Measurements from ENCODE around the gene DCAF8L2.
"Not testable (repeated sequence)": the region's sequence is repeated elsewhere in the genome, so short reads cannot be mapped to it uniquely, and the experiment has no call there.

Gene DCAF8L2

DNA sequence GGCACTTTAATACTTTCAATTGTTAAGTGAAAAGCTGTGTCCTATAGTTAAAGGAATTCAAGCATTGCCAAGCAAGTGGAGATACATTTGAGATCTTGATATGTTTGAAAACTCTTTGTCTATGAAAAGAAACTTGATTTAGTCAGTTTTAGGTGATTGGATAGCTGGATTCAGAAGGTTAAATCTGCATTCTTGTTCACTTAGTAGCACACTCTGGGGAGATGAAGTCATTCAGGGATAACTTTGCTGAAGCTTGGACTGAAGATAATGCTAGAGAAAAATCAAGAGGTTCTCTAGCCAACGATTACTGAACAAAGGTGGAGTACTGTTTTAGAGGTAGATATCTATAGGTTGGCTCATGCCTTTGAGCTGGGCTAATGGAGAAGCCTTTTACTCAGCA, 90.6 kb downstream of the DCAF8L2 start:
- no peak for DNase-seq

DNA sequence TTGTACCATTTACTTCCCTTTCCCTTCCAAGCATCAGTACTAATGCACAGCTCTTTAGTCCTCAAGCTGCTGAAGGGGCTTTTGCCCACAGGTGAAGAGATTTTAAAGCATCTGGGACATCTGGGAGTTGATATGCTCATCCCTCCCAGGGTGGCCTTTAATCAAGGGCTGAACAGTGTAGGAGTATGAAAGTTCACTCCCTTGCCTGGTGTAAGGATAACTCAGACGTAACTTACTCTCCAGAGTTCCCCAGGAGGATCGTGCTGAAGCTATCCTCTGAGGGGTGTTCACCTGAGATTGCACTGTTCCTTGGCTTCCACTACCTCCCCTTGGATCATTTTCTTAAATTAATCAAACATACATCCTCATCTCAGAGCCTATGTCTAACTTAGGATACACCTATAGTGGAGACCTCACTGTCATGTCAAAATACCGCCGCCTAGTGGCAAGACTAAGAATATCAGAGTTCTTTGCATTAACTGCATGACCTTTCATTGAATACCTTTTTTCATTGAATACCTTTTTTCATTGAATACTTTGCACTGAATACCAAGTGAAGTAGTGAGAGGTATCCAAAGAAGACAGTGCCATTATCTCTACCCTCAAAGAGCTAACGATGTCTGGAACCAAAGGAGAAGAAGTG, 93.5 kb downstream of the DCAF8L2 start:
- DNase-seq = not testable (repeated sequence)

DNA sequence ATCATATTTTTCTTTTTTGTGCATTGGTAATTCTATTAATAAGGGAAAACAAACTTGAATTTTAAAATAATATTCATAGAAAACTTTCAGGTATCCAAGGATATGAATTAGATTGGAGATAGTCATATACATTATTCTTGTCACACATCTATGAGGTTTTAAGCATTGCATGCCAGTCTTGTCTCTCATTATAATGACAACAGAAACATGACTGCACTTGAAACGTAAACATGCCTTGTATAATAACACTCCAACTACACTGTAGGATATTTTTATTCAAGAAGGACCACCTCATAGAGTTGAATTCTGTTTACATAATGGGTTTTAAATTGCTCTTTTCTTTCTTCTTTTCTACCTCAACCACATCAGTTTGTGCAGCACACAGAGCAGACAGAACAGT, 104.5 kb downstream of the DCAF8L2 start:
- DNase-seq = no peak

DNA sequence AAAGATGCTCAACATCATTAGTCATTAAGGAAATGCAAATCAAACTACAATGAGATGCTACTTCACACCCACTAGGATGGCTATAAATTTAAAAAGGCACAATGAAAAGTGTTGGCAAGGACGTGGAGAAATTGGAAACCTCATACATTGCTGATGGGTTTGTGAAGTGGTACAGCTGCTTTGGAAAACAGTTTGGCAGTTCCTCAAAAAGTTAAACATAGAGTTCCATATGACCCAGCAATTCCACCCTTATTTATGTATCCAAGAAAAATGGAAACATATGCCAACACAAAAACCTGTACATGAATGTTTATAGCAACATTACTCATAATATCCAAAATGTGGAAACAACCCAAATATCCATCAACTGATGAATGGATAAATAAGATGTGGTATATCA, 116.4 kb downstream of the DCAF8L2 start:
- no peak for DNase-seq

DNA sequence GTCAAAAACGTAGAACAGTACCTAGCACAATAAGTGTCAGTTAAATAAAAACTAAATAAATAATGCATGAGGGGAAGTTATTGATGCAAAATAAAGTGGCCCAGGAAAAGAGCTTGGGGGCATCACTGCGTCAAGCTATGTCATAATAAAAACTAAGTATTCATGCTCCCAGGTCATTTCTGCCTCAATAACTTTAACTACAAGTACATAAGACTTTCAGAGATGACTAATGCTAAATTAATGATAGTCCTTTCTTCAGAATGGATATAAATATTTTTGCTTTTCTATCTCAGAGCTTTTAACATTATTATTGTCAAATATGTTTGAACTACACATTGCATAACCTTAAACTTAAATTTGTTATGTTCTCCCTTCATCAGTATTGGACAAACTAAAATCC, 125.5 kb downstream of the DCAF8L2 start:
- DNase-seq = no peak

DNA sequence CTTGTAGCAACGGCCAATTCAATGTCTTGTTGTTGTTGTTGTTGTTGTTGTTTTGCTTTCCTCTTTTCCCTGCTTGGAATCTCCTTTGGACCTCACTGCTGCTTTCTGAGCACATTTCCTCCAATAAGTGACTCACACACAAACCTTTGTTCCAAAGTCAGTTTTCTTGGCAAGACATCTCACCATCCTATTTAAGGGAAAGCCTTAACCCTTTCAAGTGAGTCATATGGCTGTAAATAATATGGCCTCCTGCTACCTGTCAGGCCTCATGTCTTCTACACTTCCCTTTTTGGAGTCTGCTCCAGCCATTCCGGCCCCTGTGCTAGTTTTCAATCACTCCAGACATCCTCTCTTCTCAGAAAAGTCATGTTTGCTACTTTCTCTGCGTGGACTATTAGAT, 138.1 kb downstream of the DCAF8L2 start:
- no peak for DNase-seq

DNA sequence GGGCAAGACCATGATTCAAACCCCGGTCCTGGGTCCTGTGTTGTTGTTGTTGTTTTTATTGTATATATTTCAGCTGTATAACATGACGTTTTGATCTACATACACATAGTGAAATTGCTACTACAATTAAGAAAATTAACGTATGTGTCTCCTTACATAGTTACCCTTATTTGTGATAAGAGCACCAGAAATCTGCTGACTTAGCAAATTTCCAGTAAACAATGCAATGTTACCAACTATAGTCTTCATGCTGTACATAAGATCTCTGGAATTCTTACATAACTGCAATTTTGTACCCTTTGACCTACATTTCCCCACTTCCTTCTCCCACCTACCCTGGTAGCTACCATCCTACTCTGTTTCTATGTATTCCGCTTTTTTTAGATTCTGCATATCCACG, 141.8 kb downstream of the DCAF8L2 start:
- no peak for DNase-seq

DNA sequence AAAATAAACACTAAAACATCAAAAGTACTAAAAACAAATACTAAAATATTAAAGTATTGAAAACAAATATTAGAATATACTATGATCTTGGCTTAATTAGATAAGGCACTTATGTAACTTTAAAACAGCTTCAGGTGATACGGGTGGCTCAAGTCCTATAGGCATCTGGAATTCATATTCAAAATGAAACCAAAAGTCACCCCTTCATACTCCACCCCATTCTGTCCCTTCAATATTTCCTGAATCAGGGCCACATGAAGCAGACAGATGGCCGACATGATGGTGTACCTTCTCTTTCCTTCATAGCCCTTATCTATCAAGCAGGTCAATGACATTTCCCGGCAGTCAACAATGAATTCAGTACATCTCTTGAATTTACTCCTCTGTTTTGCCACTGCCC, 145.8 kb downstream of the DCAF8L2 start:
- no peak for DNase-seq

DNA sequence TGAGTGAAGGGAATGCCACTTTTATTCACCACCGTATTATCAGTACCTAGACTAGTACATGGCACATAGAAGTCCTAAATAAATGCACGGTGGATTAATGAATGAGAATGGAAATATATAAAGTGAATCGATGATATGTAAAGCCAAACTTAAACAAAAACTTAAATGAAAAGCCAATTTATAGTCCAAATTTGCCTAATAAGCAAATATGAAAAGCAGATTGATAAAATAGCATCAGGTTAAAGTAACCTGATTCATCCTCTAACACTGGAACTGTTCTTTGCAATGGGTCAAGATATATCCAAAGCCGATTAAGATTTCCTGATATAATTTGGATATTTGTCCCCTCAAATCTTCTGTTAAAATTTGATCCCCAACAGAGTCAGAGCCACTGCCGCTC, 150.8 kb downstream of the DCAF8L2 start:
- no peak for DNase-seq

DNA sequence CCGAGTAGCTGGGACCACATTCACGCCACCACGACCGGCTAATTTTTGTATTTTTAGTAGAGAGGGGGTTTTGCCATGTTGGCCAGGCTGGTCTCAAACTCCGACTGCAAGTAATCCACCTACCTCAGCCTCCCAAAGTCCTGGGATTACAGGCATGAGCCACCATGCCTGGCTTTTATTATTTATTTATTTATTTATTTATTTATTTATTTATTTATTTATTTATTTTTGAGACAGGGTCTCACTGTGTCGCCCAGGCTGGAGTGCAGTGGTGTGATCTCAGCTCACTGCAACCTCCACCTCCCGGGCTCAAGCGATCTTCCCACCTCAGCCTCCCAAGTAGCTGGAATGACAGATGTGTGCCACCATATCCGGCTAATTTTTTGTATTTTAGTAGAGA, 153.4 kb downstream of the DCAF8L2 start:
- not testable (repeated sequence) for DNase-seq

DNA sequence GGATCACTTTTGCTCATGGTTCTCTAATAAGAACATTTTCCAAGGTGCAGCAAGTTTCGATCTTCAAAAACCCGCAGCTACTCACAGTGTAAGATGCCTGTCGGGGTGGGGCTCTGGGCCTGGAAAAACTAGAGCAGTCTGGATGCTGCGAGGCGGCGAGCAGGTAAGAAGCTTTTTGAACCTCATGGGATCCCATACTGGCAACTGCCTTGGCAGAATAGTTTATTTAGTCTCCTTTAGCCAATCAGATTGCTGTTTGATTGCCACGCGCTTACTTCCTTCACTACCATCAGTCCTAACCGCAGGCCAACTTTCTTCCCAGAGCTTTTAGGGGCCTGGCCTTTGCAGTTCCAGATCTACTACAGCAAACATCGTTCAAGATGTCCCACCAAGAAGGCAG, 156.4 kb downstream of the DCAF8L2 start:
- DNase-seq = no peak

DNA sequence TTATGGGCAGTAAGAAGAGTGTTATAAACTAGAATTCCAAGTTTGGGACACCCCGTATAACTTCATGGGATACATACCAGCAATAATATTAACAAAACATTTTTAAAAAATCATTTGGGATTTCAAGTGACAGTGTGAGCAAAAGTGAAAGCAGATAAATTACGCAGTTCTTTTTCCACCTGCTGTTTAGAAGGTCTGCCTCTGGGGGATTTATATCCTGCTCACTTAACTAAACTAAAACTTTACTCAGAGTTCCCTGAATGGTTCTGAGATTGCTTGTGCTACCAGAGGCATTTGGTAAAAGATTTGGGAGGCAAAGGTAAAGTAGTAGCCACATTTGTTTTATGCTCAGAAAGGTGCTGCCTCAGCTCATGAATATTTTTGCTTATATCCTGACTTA, 160.2 kb downstream of the DCAF8L2 start:
- DNase-seq = not testable (repeated sequence)

DNA sequence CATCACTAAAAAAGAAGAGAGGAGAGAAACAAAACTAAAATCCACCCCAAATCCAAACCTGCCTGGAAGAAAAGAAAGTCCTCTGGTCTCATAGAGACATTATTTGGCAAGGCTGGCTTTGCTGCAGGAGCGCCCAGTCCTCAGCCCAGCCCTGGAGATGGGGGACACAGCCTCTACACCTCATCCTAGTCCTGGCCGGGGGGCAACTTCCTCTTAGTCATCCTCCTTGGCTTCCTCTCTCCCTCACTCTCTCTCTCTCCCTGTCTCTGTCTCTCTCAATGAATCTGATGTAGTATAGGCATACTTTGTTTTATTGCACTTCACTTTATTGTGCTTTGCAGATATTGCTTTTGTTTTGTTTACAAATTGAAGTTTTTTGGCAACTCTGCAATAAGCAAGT, 161.8 kb downstream of the DCAF8L2 start:
- no peak for DNase-seq

DNA sequence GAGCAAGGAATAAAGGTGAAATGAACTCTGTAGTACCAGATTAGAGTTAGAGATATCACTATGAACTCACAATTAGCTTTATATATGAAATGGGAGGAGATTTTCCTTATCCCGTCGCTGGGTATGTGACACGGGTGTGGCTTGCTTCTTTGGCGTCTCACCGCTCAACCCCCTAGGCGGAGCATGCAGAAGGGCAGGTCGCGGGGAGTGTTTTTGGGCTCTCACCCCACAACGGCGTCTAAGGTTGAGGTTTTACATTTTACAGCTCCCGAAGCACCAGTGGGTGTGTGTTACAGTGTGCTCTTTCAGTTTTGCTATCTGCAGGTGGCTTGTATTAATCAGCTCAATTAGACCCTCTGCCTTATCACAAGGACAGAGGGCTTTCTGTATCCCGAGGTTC, 175.6 kb downstream of the DCAF8L2 start:
- DNase-seq = no peak

DNA sequence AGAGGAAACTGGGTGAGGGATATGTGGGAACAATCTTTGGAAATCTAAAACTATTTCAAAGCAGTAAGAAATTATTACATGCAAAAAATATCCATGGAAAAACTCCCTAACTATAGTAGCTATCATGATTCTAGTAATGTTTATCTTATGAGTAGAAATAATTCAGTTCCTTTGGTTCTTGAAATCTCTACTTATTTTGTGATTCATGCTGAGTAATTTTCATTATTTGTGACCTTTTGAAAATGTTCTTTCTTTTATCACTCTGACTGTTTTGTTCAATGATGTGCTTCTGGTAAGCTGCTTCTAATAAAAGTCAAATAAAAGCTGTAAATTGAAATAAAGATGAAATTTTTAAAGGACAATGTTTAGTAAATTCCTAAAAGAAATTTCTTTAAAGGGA, 177.2 kb downstream of the DCAF8L2 start:
- DNase-seq = no peak

DNA sequence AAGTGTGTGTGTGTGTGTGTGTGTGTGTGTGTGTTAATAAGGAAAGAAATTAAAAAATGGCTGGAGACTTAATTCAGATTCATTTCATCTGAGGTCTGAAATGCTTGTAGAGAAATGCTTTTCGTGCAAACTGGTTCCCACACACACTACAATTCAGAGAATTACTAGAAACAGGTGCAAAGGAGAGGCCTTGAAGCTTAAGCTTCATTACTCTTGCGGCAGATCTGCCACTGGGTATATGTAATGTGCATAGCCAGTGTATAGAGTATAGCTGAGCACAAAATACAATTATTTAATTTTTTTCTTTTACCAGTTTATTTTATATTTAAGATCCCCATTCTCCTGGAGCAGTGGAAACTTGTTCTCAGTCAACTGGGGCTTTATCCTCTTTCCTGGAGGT, 185.8 kb downstream of the DCAF8L2 start:
- no peak for DNase-seq

DNA sequence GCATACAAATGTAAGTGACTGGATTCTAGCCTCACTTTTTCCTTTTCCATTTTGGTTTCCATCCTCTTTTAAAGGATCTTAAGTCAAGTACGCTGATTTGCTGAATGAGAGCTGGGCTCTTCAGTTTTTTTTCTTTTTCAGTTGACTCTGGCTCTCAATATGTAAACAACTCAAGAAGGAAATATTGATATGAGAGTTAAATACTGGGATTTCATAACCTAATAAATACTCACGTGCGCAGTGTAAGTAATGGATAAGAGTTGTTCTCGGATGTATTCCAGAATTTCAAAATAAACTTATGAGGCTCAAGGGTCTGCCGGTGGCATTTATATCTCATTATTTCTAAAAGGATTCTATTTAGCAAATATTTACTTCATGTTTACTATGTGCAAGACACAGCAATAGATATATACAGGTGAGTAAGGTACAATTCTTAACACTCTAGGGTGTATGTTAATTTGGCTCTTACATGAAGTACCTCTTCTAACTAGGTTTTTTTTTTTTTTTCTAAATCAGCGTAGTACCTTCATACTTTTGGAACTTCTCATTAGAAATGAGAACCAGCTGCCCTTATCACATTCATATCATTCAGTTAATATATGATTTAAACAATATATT, 206.6 kb downstream of the DCAF8L2 start:
- no peak for DNase-seq

DNA sequence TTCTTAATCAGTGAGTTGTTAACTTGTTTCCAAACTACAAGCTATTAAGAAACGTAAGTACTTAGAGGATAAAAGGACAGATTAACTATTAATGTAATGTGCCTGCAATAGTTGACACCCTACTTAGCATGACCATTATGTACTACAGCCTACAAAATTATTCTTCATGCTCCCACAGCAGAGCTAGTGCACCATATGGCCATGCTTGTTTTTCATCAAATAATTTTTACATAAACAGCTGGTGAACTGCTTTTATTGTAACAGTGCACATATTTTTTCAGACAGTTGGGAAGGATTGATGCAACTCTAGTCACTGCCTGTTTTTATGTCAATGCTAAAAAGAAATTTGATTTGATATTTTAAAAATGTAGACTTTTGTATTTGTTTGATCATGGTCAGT, 207.4 kb downstream of the DCAF8L2 start:
- DNase-seq = no peak

Measured in GDM1 (cell line).